ENCODE results near the gene ADRA2B.

The ADRA2B gene

GRCh38 chr2:96117701-96118588 is 1.6 kb upstream of the ADRA2B start:
- Mint-ChIP-seq H3K4me1 (peaks cover 52% of the 10 kb centered on the region), H3K27ac (no peak overlapping the region), H3K4me3 (peak overlapping the region; percentile 73), H3K36me3 (peaks cover 21% of the 10 kb centered on the region), H3K9me3 (no peaks in the 10 kb centered on the region)
- ATAC-seq, result no peak
- no peak for DNase-seq (ENCODE audit: low spot score in 2 of 2)

- H3K4me1 Mint-ChIP-seq, result peaks cover 52% of the 10 kb centered on the region
- peak overlapping the region; percentile 77 for H3K4me3 Mint-ChIP-seq
- H3K9me3 Mint-ChIP-seq, result no peaks in the 10 kb centered on the region
- no peak overlapping the region for H3K27ac Mint-ChIP-seq
- peaks cover 15% of the 10 kb centered on the region for H3K36me3 Mint-ChIP-seq
- ATAC-seq (peak; percentile 84), DNase-seq (ENCODE audit: low spot score in 2 of 2) (peak; percentile 82 to 87)
Measured at GRCh38 chr2:96116879-96117533, 635 bp upstream of the ADRA2B start.

- H3K27ac Mint-ChIP-seq, result peak overlapping the region; percentile 45
- H3K4me3 Mint-ChIP-seq, result peak overlapping the region; percentile 77
- DNase-seq (ENCODE audit: low spot score in 2 of 2) (no peak), ATAC-seq (no peak)
- peaks cover 15% of the 10 kb centered on the region for H3K36me3 Mint-ChIP-seq
- H3K4me1 Mint-ChIP-seq, result peaks cover 43% of the 10 kb centered on the region
- no peaks in the 10 kb centered on the region for H3K9me3 Mint-ChIP-seq
Measured at GRCh38 chr2:96115631-96116423, 544 bp downstream of the ADRA2B start.

GRCh38 chr2:96114903-96115581 is 1.3 kb downstream of the ADRA2B start:
- peak overlapping the region; percentile 77 for H3K4me3 Mint-ChIP-seq
- H3K36me3 Mint-ChIP-seq, result peaks cover 9% of the 10 kb centered on the region
- no peaks in the 10 kb centered on the region for H3K9me3 Mint-ChIP-seq
- H3K4me1 Mint-ChIP-seq, result peaks cover 35% of the 10 kb centered on the region
- ATAC-seq (no peak), DNase-seq (ENCODE audit: low spot score in 2 of 2) (no peak)
- H3K27ac Mint-ChIP-seq, result no peak overlapping the region

GRCh38 chr2:96114546-96114902 is 1.8 kb downstream of the ADRA2B start:
- no peak overlapping the region for H3K27ac Mint-ChIP-seq
- H3K36me3 Mint-ChIP-seq, result peaks cover 8% of the 10 kb centered on the region
- DNase-seq (ENCODE audit: low spot score in 2 of 2), result no peak
- no peaks in the 10 kb centered on the region for H3K9me3 Mint-ChIP-seq
- ATAC-seq, result no peak
- no peak overlapping the region for H3K4me3 Mint-ChIP-seq
- H3K4me1 Mint-ChIP-seq, result peaks cover 30% of the 10 kb centered on the region

- Mint-ChIP-seq H3K36me3 (peaks cover 8% of the 10 kb centered on the region), H3K9me3 (no peaks in the 10 kb centered on the region), H3K4me1 (peaks cover 24% of the 10 kb centered on the region), H3K27ac (no peak overlapping the region), H3K4me3 (no peak overlapping the region)
- ATAC-seq (no peak), DNase-seq (ENCODE audit: low spot score in 2 of 2) (no peak)
Measured at GRCh38 chr2:96113951-96114350, 2.4 kb downstream of the ADRA2B start.

GRCh38 chr2:96113367-96113677 is 3.0 kb downstream of the ADRA2B start:
- Mint-ChIP-seq H3K36me3 (peaks cover 8% of the 10 kb centered on the region), H3K27ac (peak overlapping the region; percentile 44), H3K9me3 (no peaks in the 10 kb centered on the region), H3K4me3 (no peak overlapping the region), H3K4me1 (peaks cover 24% of the 10 kb centered on the region)
- DNase-seq (ENCODE audit: low spot score in 2 of 2) (no peak), ATAC-seq (no peak)

GRCh38 chr2:96112501-96113366 is 3.6 kb downstream of the ADRA2B start:
- Mint-ChIP-seq H3K27ac (peak overlapping the region; percentile 44), H3K9me3 (no peaks in the 10 kb centered on the region), H3K4me3 (no peak overlapping the region), H3K4me1 (peaks cover 18% of the 10 kb centered on the region), H3K36me3 (peaks cover 8% of the 10 kb centered on the region)
- no peak for ATAC-seq
- no peak for DNase-seq (ENCODE audit: low spot score in 2 of 2)

GRCh38 chr2:96111823-96112500 is 4.4 kb downstream of the ADRA2B start:
- Mint-ChIP-seq H3K9me3 (no peaks in the 10 kb centered on the region), H3K4me1 (peaks cover 11% of the 10 kb centered on the region), H3K36me3 (peaks cover 8% of the 10 kb centered on the region), H3K27ac (peak overlapping the region; percentile 44), H3K4me3 (no peak overlapping the region)
- ATAC-seq (no peak), DNase-seq (ENCODE audit: low spot score in 2 of 2) (no peak)

- peaks cover 8% of the 10 kb centered on the region for H3K36me3 Mint-ChIP-seq
- no peak overlapping the region for H3K4me3 Mint-ChIP-seq
- H3K4me1 Mint-ChIP-seq, result peaks cover 11% of the 10 kb centered on the region
- DNase-seq (ENCODE audit: low spot score in 2 of 2) (no peak), ATAC-seq (no peak)
- no peaks in the 10 kb centered on the region for H3K9me3 Mint-ChIP-seq
- H3K27ac Mint-ChIP-seq, result no peak overlapping the region
Measured at GRCh38 chr2:96111257-96111640, 5.1 kb downstream of the ADRA2B start.

- Mint-ChIP-seq H3K9me3 (no peaks in the 10 kb centered on the region), H3K4me1 (peaks cover 7% of the 10 kb centered on the region), H3K27ac (no peak overlapping the region), H3K36me3 (peaks cover 6% of the 10 kb centered on the region), H3K4me3 (no peak overlapping the region)
- DNase-seq (ENCODE audit: low spot score in 2 of 2) (no peak), ATAC-seq (no peak)
Measured at GRCh38 chr2:96110621-96111256, 5.6 kb downstream of the ADRA2B start.

- ATAC-seq, result no peak
- H3K4me1 Mint-ChIP-seq, result no peaks in the 10 kb centered on the region
- DNase-seq (ENCODE audit: low spot score in 2 of 2), result no peak
- H3K4me3 Mint-ChIP-seq, result no peak overlapping the region
- H3K36me3 Mint-ChIP-seq, result no peaks in the 10 kb centered on the region
- no peak overlapping the region for H3K27ac Mint-ChIP-seq
- peaks cover 6% of the 10 kb centered on the region for H3K9me3 Mint-ChIP-seq
Measured at GRCh38 chr2:96109931-96110511, 6.3 kb downstream of the ADRA2B start.

GRCh38 chr2:96109361-96109680 is 7.0 kb downstream of the ADRA2B start:
- no peak for ATAC-seq
- H3K4me3 Mint-ChIP-seq, result no peak overlapping the region
- no peak for DNase-seq (ENCODE audit: low spot score in 2 of 2)
- no peaks in the 10 kb centered on the region for H3K36me3 Mint-ChIP-seq
- peaks cover 8% of the 10 kb centered on the region for H3K9me3 Mint-ChIP-seq
- no peaks in the 10 kb centered on the region for H3K4me1 Mint-ChIP-seq
- H3K27ac Mint-ChIP-seq, result no peak overlapping the region

Measured in stimulated activated effector memory CD8-positive, alpha-beta T cell treated with anti-CD3 and anti-CD28 coated beads, Interleukin-12 subunit alpha, Interleukin-12 subunit beta, amount 100 ng/mL, for 72 hours (primary cell).